SU-DHL-6 (cell line): ENCODE data around the gene SETD6.

Source experiments
- H2AFZ ChIP-seq: fragments of 200-600 bp; sonication (generic); 2 replicates; pipeline ENCODE4 v1.6.1; 2014; ENCODE audit warnings: low read depth, mild to moderate bottlenecking, moderate library complexity, mixed read lengths, antibody characterized with exemption, low read length; ENCODE audit not compliant: severe bottlenecking
- H3F3A ChIP-seq: fragments of 200-600 bp; shearing (Covaris generic); 2 replicates; pipeline ENCODE4 v1.6.0; 2016; ENCODE audit warnings: antibody characterized with exemption, mild to moderate bottlenecking; ENCODE audit not compliant: insufficient read depth
- H3K27ac ChIP-seq: fragments of 200-600 bp; sonication (generic); 2 replicates; pipeline ENCODE4 v1.5.1; 2016; ENCODE audit warnings: low read depth, mild to moderate bottlenecking, low read length, moderate library complexity, mixed read lengths
- H3K27me3 ChIP-seq: fragments of 200-600 bp; sonication (generic), shearing (Covaris generic); 2 replicates; pipeline ENCODE4 v1.6.0; 2014; ENCODE audit warnings: mild to moderate bottlenecking, low read length
- H3K36me3 ChIP-seq: fragments of 200-600 bp; sonication (generic); 2 replicates; pipeline ENCODE4 v1.6.1; 2014; ENCODE audit warnings: mild to moderate bottlenecking, low read length, mixed read lengths
- H3K4me2 ChIP-seq: fragments of 300-600, 200-600 bp; shearing (Covaris generic), sonication (generic); 2 replicates; pipeline ENCODE4 v1.6.0; 2014; ENCODE audit warnings: low read length, low read depth, mild to moderate bottlenecking; ENCODE audit not compliant: poor library complexity, severe bottlenecking
- H3K4me3 ChIP-seq: fragments of 200-600 bp; sonication (generic); 2 replicates; pipeline ENCODE4 v1.5.1; 2014; ENCODE audit warnings: antibody characterized with exemption, low read length, mild to moderate bottlenecking, mixed read lengths; ENCODE audit not compliant: insufficient read depth, poor library complexity, severe bottlenecking
- H3K79me2 ChIP-seq: fragments of 200-600 bp; sonication (generic); 2 replicates; pipeline ENCODE4 v1.6.1; 2014; ENCODE audit warnings: mild to moderate bottlenecking, low read length, moderate library complexity; ENCODE audit not compliant: insufficient read depth
- H3K9ac ChIP-seq: fragments of 200-600 bp; sonication (generic); 2 replicates; pipeline ENCODE4 v1.7.0; 2014; ENCODE audit warnings: mild to moderate bottlenecking, low read length
- H3K9me2 ChIP-seq: fragments of 200-600 bp; sonication (generic); replicated peaks from 2 replicates; pipeline ENCODE4 v1.6.1; 2014; ENCODE audit warnings: low read length; ENCODE audit not compliant: insufficient read depth
- H3K9me3 ChIP-seq: fragments of 200-600 bp; sonication (generic); 2 replicates; pipeline ENCODE4 v1.6.1; 2014; ENCODE audit warnings: low read length, mixed read lengths; ENCODE audit not compliant: insufficient read depth
- H4K20me1 ChIP-seq: fragments of 200-600 bp; sonication (generic); 2 replicates; pipeline ENCODE4 v1.6.1; 2014; ENCODE audit warnings: low read depth, mild to moderate bottlenecking, antibody characterized with exemption, low read length, moderate library complexity, mixed read lengths
- EZH2phosphoT487 ChIP-seq: fragments of 200-600 bp; sonication (generic), shearing (Covaris generic); conservative IDR thresholded peaks from 2 replicates; pipeline ENCODE4 v1.6.1; 2018; ENCODE audit warnings: mild to moderate bottlenecking, antibody characterized with exemption, low read length, moderate library complexity, mixed read lengths
- TF ChIP-seq, protein P1 (sequence below): fragments of 200-600 bp; sonication (generic); IDR thresholded peaks from one replicate; pipeline ENCODE4 v1.5.1; 2017; ENCODE audit warnings: antibody characterized with exemption, mild to moderate bottlenecking, low read length, moderate library complexity; ENCODE audit not compliant: insufficient read depth, poor library complexity, severe bottlenecking

SETD6 gene

DNA sequence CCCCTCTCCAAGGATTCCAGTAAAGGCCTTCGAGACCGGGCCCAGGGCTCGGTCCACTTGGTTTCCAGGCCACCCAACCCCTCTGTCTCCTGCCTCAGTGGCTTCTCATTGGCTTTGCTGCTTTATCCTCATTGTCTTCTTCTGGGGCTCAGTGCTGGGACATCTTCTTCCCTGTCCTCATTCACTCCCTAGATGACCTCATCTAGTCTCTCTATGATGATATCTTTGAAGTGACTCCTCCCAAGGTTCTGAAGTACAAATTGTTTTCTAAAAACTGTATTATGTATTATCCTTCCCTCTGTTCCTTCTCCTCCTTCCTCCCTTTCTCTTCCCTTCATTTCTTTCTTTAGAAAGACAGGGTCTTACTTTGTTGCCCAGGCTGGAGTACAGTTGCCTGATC is 42.5 kb upstream of the SETD6 start:
- H3K4me3 ChIP-seq = no peak overlapping the region
- no peaks in the 10 kb centered on the region for H3K79me2 ChIP-seq
- TF ChIP-seq, protein P1, sequence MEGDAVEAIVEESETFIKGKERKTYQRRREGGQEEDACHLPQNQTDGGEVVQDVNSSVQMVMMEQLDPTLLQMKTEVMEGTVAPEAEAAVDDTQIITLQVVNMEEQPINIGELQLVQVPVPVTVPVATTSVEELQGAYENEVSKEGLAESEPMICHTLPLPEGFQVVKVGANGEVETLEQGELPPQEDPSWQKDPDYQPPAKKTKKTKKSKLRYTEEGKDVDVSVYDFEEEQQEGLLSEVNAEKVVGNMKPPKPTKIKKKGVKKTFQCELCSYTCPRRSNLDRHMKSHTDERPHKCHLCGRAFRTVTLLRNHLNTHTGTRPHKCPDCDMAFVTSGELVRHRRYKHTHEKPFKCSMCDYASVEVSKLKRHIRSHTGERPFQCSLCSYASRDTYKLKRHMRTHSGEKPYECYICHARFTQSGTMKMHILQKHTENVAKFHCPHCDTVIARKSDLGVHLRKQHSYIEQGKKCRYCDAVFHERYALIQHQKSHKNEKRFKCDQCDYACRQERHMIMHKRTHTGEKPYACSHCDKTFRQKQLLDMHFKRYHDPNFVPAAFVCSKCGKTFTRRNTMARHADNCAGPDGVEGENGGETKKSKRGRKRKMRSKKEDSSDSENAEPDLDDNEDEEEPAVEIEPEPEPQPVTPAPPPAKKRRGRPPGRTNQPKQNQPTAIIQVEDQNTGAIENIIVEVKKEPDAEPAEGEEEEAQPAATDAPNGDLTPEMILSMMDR = no peak
- no peak for TF ChIP-seq EZH2phosphoT487
- no peaks in the 10 kb centered on the region for H3K27me3 ChIP-seq
- no peaks in the 10 kb centered on the region for H4K20me1 ChIP-seq
- no peak overlapping the region for H3K4me2 ChIP-seq
- no peak overlapping the region for H3K27ac ChIP-seq
- H3K9ac ChIP-seq = no peak overlapping the region
- no peaks in the 10 kb centered on the region for H3F3A ChIP-seq
- no peaks in the 10 kb centered on the region for H3K9me2 ChIP-seq
- H2AFZ ChIP-seq = no peak overlapping the region
- H3K9me3 ChIP-seq = no peaks in the 10 kb centered on the region
- H3K36me3 ChIP-seq = no peaks in the 10 kb centered on the region

DNA sequence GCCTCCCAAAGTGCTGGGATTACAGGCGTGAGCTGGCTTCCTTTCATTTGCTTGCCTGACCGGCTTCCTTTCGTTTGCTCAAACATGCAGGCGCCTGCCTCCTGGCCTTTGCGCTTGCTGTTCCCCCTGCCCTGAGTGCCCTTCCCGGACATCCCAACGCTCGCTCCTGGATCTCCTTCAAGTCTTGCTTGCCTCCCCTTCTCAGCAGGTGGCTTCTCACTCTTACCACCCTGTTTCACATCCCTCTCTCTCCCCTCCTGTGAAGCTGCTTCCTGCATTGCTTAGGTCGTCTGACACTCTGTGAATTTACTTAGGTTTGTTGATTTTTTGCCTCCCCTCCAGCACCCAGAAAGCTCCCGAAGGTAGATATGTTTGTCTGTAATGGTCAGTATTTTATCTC is 41.0 kb upstream of the SETD6 start:
- no peaks in the 10 kb centered on the region for H3K9me2 ChIP-seq
- H3K9me3 ChIP-seq = no peaks in the 10 kb centered on the region
- H4K20me1 ChIP-seq = no peaks in the 10 kb centered on the region
- no peak overlapping the region for H3K27ac ChIP-seq
- no peaks in the 10 kb centered on the region for H3K79me2 ChIP-seq
- H2AFZ ChIP-seq = no peak overlapping the region
- no peak for TF ChIP-seq EZH2phosphoT487
- TF ChIP-seq, protein P1 = no peak
- H3K27me3 ChIP-seq = no peaks in the 10 kb centered on the region
- H3K4me3 ChIP-seq = no peak overlapping the region
- no peak overlapping the region for H3K4me2 ChIP-seq
- H3K36me3 ChIP-seq = no peaks in the 10 kb centered on the region
- no peaks in the 10 kb centered on the region for H3F3A ChIP-seq
- no peak overlapping the region for H3K9ac ChIP-seq

DNA sequence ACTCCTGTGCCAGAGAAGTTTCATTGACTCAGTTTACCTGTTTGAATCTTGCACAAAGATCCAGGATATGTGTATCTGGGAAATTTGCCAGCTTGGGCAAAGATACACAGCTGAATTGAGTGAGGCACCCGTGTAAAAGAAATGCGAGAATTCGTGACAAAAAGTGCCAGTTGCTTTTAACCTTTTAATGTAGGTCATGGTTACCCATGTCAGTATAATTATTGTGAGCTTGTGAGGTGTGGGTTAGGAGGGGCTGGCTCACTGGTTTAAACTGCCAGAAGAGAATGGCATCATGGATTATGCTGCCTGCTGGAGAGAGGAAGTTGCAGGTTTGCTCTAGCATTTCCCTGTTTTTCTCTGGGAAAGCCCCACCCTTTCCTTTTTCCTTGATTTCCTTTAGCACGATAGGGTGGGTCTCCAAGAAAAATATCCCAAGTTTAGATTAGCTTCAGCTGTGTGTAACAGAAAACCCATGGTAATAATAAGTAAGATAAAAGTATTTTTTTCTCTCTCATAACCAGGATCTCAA is 40.2 kb upstream of the SETD6 start:
- no peaks in the 10 kb centered on the region for H3K36me3 ChIP-seq
- TF ChIP-seq, protein P1 = no peak
- TF ChIP-seq EZH2phosphoT487 = no peak

More for the DNA sequence above, 40.2 kb upstream of the SETD6 start:
- no peaks in the 10 kb centered on the region for H3K9me2 ChIP-seq
- H2AFZ ChIP-seq = no peak overlapping the region
- H3K27me3 ChIP-seq = no peaks in the 10 kb centered on the region
- H3K9me3 ChIP-seq = no peaks in the 10 kb centered on the region
- H3K79me2 ChIP-seq = no peaks in the 10 kb centered on the region
- H3K9ac ChIP-seq = no peak overlapping the region
- no peak overlapping the region for H3K4me3 ChIP-seq
- no peaks in the 10 kb centered on the region for H4K20me1 ChIP-seq
- no peaks in the 10 kb centered on the region for H3F3A ChIP-seq
- H3K27ac ChIP-seq = no peak overlapping the region
- no peak overlapping the region for H3K4me2 ChIP-seq
